ENCODE results near the gene MMS19.
"Not testable (repeated sequence)": the region's sequence is repeated elsewhere in the genome, so short reads cannot be mapped to it uniquely, and the experiment has no call there.

Gene MMS19

DNA sequence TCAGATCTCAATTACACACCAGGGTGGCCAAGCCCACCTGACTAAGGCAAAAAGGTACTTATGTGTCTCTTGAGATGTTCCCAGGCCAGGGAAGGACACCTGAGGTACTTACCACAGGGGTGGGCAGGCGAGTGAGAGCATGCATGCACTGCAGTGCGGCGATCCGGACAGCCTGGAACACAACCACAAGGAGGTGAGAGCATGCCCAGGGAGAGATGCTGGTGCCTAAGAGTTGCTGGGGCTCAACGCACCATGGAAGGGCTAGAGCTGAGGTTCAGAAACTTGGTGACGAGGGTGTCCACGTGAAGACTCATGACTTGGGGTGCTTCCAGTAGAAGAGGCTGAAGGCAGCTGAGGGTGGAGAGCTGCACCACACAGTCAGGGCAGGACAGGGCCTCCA lies 39.1 kb downstream of the MMS19 start:
- DNase-seq, result no peak

DNA sequence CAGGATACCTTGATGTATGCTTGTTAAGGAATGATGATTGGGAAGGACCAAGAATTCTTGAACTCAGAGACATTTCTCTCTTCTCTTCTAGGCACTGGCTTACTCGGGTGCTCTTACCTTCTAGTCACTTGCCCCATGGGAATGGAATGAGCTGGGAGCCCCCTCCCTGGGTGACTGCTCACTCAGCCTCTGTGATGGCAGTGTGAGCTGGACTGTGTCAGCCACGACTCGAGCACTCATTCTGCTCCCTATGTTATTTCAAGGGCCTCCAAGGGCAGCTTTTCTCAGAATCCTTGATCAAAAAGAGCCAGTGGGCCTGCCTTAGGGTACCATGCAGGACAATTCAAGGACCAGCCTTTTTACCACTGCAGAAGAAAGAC lies 41.5 kb downstream of the MMS19 start:
- DNase-seq, result no peak

DNA sequence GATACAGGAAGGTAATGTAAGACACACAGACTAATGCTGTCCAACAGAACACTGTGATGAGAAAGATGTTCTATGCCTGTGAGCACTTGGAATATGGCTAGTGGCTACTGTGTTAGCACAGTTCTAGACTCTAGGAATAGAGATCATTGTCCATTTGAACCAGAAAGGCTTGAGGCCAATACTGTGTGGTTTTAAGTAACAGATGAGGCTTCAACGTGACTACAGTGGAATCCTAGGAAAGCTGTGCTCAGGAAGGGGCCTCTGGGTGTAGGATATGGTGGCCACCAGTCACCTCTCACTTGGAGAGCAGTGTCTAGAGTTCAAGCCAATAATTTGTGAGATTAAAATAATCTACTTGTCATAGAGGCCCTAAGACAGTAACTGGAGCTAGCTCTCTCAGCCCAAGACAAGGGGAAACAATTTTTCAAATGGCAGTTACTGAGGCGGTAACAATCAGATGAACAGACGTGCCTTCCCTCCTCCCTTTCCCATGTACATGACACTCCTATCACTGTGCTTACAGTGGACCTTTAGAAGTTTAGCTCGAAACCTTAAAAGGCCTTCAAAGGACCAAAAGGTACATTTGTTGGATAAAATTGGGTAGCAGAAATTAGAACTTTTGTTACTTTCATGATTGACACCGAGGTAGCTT lies 42.1 kb downstream of the MMS19 start:
- no peak for DNase-seq

DNA sequence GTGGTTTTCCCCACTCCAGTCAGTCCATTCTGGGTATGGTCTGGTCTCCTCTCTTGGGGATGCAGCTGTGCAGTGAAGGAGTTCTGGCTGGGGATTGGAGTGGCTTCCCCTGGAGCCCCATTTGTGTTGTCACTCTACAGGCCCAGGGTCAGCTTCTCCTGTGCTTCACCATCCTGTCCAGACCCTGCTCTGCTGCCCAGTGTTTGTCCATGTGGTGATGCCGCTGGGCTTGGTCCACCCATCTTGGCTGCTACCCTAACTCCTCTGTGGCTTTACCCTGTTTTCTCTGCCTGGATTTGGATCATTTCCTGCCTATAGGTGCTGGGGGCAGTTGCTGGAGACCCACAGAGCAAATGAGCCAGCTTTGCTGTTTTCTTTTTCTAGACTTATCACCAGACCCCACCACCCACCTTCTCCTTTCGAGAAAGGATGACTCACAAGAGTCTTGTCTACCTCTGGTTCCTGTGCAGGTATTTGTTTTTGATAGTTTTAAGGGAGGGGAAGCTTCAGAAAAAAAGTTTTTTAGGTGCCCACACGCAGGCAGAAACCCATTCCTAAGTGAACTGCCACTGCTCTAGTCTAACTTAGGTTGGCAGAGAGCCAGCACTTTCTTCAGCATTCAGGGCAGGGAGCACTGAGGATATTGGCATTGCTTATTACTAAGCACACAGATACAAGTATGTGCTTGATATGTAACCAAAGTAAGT lies 43.7 kb downstream of the MMS19 start:
- no peak for DNase-seq

DNA sequence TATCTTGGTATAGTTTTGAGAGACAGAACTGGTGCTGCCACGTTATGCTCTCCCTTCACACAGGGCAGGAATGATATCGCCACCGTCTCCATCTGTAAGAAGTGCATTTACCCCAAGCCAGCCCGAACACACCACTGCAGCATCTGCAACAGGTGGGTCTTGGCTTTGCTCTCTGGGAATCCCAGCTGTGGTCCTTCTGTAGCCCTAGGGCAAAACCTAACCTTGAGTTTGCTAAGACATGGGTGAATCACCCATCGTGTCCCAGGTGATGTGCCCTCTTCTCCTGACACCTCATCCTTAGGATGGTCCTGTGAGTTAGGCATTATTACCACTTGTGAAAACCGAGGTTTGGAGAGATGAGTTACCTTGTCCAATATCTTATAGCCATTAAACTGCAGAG lies 45.9 kb downstream of the MMS19 start:
- DNase-seq, result no peak

DNA sequence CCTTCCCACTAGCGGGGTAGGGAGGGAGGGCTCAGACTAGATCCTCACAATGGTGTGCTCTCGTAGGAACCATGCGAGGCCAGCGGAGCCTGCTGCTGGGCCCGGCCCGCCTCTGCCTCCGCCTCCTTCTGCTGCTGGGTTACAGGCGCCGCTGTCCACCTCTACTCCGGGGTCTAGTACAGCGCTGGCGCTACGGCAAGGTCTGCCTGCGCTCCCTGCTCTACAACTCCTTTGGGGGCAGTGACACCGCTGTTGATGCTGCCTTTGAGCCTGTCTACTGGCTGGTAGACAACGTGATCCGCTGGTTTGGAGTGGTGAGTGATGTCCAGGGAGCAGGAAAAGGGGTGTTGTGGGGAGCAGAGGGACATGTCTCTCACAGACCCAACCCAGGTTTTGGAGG lies 46.6 kb downstream of the MMS19 start:
- DNase-seq, result no peak

DNA sequence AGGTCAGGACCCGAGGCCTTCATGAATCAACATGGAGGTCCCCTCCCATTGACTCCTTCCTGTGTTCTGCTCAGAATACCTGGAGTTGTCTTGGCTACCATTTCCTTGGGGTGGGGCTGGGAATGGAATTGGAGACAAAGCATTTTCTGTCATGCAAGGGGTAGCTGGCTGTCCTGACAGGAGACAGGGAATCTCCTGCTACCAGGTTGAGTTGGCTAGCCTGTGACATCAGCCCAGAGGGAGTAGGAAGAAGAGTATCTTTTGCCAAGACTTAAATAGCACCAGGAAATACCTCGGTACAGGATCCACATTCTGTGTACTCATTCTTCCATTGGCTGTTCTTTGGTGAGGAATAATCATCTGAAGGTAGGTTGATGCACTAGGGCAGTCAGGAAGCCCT lies 47.4 kb downstream of the MMS19 start:
- DNase-seq, result no peak

DNA sequence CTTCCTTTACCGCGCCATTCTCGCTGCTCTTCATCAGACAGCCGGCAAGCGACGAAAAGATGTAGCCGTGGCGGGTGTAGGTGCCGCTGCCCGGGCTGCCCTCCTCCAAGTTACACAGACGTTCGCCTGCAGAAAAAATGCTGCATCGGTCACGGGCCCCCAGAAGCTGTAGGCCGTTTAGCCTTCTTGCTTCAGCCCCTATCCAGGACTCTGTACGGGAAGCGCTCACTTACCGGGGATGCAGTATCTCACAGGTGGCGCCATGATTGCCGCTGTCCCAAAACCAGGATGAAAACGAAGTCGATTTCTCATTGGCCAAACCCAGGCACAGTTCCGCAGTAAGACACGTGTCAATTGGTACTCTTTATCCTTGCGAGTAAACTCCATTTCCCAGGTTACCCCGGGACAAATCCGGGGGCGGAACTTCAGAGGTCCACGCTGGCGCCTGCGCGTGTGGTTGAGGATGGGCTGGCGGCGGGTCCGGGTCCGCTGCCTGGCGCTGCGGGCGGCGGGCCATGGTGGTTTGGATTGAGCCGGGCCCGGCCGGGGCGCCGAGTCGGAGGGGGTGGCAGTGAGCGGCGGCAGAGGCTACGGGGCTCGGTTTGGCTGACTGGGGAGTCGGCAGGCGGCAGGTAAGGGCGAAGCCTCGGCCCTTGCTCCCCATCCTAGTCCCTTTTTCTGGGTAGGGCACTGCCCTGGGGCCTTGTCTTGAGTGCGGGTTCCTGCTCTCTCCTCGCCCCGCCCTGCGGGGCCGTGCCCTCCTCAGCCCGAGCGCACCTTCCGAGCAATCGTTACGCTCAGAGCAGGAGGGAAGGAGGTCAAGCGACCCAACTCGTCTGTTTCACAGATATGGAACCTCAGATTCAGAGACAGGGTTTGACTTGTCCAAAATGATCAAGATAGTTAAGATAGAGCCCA lies 52.2 kb downstream of the MMS19 start, which contains the start of the genes EXOSC1 and ZDHHC16:
Gene EXOSC1, minus strand, starts transcription at position 285 of the 918 bp plus-strand sequence. Its CDS starts 21 bp downstream, at position 264.
Gene ZDHHC16, plus strand, starts transcription at position 454 of the 918 bp plus-strand sequence. CDS start 5,501 bp downstream, outside the sequence.
- DNase-seq, result peak; percentile 46

DNA sequence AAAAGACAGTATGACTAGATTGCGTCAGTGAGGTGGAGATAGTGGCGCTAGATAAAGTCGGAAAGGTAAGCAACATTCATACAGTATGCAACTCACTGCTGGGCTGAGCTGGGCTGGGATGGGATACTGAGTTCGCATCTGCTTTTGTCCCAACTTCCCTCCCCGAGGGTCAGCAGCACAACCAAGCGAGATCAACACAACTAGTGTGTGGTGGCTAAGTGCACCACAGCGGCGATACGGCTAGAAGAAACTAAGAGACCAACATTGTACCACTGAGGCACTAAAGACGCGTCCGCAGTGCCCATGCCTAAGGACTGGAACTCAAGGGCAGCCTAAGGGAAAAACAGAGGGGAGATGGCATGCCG lies 52.9 kb downstream of the MMS19 start:
- no peak for DNase-seq

DNA sequence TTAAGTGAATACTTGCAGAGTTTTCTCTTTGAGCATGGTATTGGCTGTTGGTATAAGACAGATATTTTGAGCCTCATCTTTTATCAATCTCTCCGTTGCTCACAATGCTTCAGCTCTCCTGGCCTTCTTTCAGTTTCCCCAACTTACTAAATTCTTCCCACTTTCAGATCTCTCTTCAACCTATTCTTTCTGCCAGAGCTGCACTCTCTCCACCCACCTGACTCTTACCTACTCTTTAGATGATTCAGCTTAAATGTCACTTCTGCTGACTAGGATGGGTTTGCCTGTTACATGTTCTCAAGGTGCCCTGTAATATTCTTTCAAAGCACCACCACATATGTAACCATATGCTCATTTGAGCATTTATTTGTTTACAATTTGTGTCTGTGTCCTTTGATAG lies 54.0 kb downstream of the MMS19 start:
- DNase-seq, result no peak

DNA sequence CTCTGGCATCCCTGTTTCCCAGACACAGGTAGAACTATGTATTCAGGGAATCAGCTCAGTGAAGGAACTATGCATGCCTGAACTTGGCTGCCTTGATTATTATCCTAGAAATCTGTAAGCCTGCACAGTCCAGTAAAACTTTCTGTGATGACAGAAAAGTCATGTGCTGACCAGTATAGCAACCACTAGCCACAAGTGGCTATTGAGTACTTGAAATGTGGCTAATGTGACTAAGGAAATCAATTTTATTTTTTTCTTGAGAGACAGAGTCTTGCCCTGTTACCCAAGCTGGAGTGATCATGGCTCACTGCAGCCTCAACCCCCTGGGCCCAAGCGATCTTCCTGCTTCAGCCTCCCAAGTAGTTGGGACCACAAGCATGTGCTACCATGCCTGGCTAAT lies 55.9 kb downstream of the MMS19 start:
- no peak for DNase-seq

DNA sequence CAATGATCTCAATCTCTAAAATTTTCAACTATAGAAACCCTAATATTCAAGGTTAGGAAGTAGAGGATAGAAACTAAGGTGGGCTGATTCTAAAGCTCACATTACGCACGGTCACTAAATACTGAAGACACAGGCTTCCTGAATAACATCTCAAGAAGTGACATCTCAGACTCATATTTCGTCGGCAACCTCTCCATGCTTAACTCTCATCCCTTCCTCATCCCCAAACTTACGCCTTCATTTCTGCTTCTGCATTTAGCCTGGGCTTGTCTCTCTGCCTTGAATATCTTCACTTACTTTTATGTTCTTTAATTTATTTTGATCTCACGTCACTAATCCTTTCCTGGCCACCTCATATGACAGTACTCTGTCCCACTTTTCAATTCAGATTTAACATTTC lies 63.0 kb downstream of the MMS19 start:
- DNase-seq, result no peak

DNA sequence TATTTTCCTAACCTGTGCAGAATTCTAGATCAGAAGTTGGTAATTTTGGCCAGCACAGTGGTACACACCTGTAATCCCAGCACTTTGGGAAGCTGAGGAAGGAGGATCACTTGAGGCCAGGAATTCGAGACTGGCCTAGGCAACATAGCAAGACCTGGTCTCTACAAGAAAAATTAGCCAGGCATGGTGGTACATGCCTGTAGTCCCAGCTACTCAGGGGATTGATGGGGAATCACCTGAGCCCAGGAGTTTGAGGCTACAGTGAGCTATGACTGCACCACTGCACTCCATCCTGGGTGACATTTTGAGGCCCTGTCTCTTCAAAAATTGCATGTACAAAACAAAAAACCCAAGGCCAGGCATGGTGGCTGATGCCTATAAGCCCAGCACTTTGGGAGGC lies 63.7 kb downstream of the MMS19 start:
- DNase-seq, result no peak

DNA sequence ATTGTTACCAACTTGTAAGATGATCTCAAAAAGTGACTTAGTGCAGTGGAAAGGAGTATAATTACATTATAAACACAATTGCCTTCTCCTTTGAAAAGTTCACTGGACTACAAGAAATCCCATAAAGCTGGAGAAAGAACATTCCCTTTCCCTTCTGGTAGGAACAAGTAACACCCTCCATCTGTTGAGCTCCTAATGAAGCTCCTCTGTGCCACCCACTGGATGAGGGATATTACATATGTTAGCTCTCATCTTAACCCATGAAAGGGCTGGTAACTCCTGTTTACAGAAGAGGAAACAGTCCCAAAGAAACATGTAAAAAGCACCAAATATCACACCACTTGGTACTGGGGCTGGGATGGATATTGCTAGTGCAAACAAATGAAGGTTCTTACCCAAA lies 64.2 kb downstream of the MMS19 start:
- no peak for DNase-seq

DNA sequence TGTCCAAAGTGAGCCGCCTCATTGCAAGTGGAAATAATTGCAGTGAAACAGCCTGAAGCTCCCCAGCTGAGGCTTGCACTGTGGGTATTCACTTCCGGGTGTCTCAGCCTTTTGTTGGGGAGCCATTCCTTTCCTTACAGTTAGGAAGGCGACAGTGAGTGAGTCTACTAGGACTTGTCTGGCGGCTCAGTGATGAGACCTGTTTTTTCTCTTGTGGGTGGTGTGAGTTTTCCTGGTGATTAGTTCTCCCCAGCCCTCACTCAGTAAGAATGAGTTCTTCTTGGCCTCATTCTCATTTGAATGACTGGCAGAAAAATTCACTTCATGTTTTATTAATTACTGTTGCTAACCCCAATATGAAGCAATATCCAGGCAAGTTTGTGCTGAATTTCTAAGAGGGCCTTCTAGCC lies 69.6 kb downstream of the MMS19 start:
- no peak for DNase-seq

DNA sequence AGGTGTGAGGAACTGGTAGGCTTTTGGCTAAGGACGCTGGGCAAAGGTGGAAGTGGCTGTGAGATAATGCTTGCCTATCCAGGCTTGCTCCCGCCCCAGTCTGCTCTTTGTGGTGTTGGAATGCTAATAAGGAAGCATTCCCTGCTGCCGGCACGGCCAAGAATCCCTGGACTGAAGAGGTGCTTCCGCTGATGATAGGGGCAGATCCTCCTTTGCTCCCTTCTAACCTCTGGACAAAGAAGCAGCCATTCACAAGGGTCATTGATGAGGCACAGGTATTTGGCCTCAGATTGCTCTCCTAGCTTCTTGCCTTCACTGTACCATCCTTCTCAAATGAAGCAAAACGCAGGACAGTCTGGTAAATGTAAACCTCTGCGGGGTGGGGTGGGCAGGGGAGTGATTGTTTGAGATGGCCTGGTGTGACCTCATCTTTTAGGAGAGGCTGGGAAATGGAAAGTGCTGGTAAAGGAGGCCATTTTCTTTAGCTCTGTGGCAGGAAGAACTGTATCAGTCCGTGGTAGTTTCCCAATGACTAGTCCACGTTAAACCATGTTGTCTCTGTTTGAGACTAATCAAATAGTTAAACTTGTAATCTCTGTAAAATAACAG lies 70.5 kb downstream of the MMS19 start:
- no peak for DNase-seq

DNA sequence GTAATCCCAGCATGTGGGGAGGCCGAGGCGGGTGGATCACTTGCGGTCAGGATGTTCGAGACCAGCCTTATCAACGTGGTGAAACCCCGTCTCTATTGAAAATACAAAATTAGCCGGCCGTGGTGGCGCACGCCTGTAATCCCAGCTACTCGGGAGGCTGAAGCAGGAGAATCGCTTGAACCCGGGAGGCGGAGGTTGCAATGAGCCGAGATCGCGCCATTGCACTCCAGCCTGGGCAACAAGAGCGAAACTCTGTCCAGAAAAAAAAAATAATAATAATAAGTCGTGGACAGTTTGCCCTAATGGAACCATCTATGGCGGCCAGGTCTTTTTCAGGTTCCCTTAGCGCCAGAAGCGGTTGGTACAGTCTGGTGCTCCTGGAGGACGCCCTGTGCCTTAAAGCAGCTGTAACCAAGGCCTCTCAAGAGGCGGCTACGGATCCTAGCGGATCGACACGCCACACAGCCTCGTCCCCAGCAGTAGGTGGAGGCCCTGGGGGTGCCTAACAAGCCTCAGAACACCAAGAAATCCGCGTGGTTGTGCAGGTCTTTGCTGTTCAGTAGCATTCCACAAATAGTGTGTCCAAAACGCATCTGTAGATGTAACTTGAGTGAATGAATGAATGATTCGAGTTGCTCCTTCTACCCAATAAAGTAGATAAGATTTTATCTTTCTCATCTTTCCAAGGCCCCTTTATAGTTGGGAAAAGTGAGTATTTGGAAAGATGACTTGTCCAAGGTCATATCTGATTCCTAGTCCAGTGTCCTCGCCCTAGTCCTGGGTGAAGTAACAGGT lies 71.2 kb downstream of the MMS19 start:
- no peak for DNase-seq

DNA sequence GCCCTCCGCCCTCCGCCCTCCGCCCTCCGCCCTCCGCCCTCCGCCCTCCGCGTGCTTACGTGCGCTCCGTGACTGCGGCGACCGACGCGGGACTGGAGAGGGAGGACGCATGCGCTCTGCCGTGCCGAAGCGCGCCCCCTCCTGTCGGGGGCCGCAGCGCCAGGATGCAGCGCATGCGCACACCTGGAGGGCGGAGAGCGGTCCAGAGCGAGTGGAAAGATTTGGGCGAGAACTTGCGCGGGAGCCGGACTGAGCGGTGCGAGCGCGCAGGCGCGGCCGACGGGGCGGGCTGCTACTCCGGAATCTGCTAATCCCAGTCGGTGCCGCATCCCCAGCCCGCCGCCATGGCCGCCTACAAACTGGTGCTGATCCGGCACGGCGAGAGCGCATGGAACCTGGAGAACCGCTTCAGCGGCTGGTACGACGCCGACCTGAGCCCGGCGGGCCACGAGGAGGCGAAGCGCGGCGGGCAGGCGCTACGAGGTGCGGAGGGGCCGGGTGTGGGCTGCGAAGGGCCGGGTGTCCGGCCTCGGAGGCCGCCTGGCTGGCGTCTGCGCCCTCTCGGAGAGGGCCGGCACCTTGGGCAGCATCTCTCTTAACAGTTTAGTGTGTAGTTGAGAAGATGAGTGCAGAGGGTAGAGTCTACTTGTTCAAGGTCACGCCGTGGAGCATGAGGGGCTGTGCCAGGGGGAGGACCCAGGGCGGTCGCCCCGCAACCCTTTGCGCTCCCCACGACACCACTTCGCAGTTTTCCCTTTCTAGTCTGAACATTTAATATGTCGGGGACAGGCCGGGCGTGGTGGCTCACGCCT lies 72.1 kb downstream of the MMS19 start, which contains the start of gene PGAM1:
Gene PGAM1, plus strand, starts transcription at position 228 of the 812 bp plus-strand sequence. Its CDS starts 117 bp downstream, at position 345.
- DNase-seq, result peak; percentile 65

DNA sequence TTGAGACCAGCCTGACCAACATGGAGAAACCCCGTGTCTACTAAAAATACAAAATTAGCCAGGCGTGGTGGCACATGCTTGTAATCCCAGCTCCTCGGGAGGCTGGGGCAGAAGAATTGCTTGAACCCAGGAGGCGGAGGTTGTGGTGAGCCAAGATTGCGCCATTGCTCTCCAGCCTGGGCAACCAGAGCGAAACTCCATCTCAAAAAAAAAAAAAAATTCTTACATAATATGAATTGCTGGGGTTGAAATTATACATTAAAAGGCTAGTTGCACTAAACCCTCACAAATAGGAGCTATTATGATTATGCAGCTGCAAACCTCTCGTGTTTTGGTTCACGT lies 74.5 kb downstream of the MMS19 start:
- not testable (repeated sequence) for DNase-seq

DNA sequence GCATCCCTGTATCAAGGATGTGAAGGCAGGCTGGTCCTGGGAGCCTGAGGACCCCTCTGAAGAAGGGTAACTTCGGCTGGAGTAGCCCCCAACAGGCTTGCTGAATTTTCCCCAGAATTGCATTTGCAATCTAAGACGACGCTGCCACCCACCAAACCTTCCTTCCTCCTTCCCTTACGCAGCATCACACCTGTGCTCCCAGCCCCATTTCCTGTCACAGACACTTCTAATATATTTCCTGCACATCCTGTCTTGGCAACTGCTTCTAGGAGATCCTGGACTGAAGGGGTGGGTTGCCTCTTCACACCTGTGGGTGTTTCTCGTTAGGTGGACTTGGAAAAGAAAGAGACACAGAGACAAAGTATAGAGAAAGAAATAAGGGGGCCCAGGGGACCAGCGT lies 81.7 kb downstream of the MMS19 start:
- no peak for DNase-seq

DNA sequence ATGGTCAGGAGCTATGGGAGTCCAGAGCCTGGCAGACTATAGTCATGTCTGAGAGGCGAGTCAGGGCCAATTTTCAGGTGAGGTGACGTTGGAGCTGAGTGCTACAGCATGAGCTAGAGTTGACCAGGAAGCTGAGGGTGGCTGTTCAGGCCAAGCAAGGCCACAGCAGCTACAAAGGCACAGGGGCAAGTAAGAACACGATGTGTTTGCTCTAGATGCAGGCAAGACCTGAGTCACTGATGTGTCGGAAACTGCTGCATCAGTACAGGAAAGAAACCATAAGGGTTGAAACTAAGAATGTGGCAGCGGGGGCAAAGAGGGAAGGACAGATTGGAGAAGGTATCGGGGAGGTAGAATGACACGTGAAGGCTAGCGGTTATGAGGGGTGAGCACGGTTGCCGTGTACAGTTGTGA lies 85.3 kb downstream of the MMS19 start:
- no peak for DNase-seq
